WTC11 (cell line): ENCODE data around the gene PTPRN2. TPM values are rescaled to one million over a fixed set of nuclear protein-coding genes. Genes with fewer than 3 reads are reported as not detected.

Source experiments
- ATAC-seq: fragments of 200-7000 bp; cut with Tn5 transposase; 2 replicates; pipeline ENCODE4 v1.10.0; 2021; ENCODE audit warnings: mild to moderate bottlenecking, moderate library complexity
- CTCF ChIA-PET: fragments of 300-600 bp; sonication (Branson Sonifier 250); formaldehyde crosslinking; loops from one replicate; lab custom pipeline; 2021; ENCODE audit warnings: antibody characterized with exemption; lab: Charles Lee
- POLR2A ChIA-PET: fragments of 350-600 bp; sonication (Branson Sonifier 250); formaldehyde crosslinking; loops from one replicate; lab custom pipeline; 2021; ENCODE audit warnings: antibody characterized with exemption; lab: Charles Lee
- DNase-seq: peaks from one replicate; pipeline ENCODE4 v3.0.0; 2021; ENCODE audit warnings: low spot score
- H3K27ac Mint-ChIP-seq: 2 replicates; pipeline ENCODE4 v1.8.0; 2021; ENCODE audit warnings: mixed read lengths
- H3K27me3 Mint-ChIP-seq: 2 replicates; pipeline ENCODE4 v1.8.0; 2021; ENCODE audit warnings: low read depth, mild to moderate bottlenecking, moderate library complexity, mixed read lengths
- H3K36me3 Mint-ChIP-seq: 2 replicates; pipeline ENCODE4 v1.8.0; 2021; ENCODE audit warnings: mixed read lengths
- H3K4me1 Mint-ChIP-seq: 2 replicates; pipeline ENCODE4 v1.8.0; 2022; ENCODE audit warnings: mixed read lengths
- H3K4me3 Mint-ChIP-seq: 2 replicates; pipeline ENCODE4 v1.8.0; 2021; ENCODE audit warnings: mild to moderate bottlenecking, moderate library complexity, mixed read lengths
- H3K9me3 Mint-ChIP-seq: 2 replicates; pipeline ENCODE4 v1.8.0; 2021; ENCODE audit warnings: mixed read lengths
- AFF4 ChIP-seq: sonication (generic); formaldehyde crosslinking; IDR thresholded peaks from 2 replicates; pipeline ENCODE4 v1.8.1; 2023; ENCODE audit warnings: mild to moderate bottlenecking, missing genetic modification reagents, borderline replicate concordance
- ATF3 ChIP-seq: sonication (generic); formaldehyde crosslinking; conservative IDR thresholded peaks from 2 replicates; pipeline ENCODE4 v1.8.1; 2022; ENCODE audit warnings: mild to moderate bottlenecking, missing genetic modification reagents
- E2F4 ChIP-seq: sonication (generic); formaldehyde crosslinking; IDR thresholded peaks from 2 replicates; pipeline ENCODE4 v1.8.1; 2022; ENCODE audit warnings: low read depth, mild to moderate bottlenecking, moderate library complexity, missing genetic modification reagents, borderline replicate concordance
- EMX1 ChIP-seq: fragments of 250-450 bp; sonication (Bioruptor Pico); IDR thresholded peaks from 2 replicates; pipeline ENCODE4 v1.8.0; 2021; ENCODE audit warnings: mild to moderate bottlenecking
- FOXP1 ChIP-seq: sonication (generic); formaldehyde crosslinking; IDR thresholded peaks from 2 replicates; pipeline ENCODE4 v1.8.0; 2022; ENCODE audit warnings: missing genetic modification reagents, mild to moderate bottlenecking, moderate library complexity, borderline replicate concordance
- FOXP4 ChIP-seq: sonication (generic); formaldehyde crosslinking; IDR thresholded peaks from 2 replicates; pipeline ENCODE4 v1.8.0; 2022; ENCODE audit warnings: mild to moderate bottlenecking, missing genetic modification reagents
- IRF1 ChIP-seq: sonication (generic); formaldehyde crosslinking; IDR thresholded peaks from 2 replicates; pipeline ENCODE4 v1.8.0; 2023; ENCODE audit warnings: missing genetic modification reagents
- JAZF1 ChIP-seq: fragments of 250-450 bp; sonication (Bioruptor Pico); IDR thresholded peaks from 2 replicates; pipeline ENCODE4 v1.9.0; 2021; ENCODE audit warnings: moderate library complexity, mild to moderate bottlenecking, inconsistent platforms
- NFATC4 ChIP-seq: fragments of 250-450 bp; sonication (Bioruptor Pico); IDR thresholded peaks from 2 replicates; pipeline ENCODE4 v1.9.0; 2021; ENCODE audit warnings: mild to moderate bottlenecking
- NR1H2 ChIP-seq: sonication (generic); formaldehyde crosslinking; IDR thresholded peaks from 2 replicates; pipeline ENCODE4 v1.9.0; 2021; ENCODE audit warnings: mild to moderate bottlenecking, moderate library complexity, missing genetic modification reagents
- NR3C1 ChIP-seq: sonication (generic); formaldehyde crosslinking; conservative IDR thresholded peaks from 2 replicates; pipeline ENCODE4 v1.8.1; 2023; ENCODE audit warnings: low read depth, mild to moderate bottlenecking, missing genetic modification reagents
- SMAD3 ChIP-seq: sonication (generic); formaldehyde crosslinking; IDR thresholded peaks from 2 replicates; pipeline ENCODE4 v1.8.0; 2022; ENCODE audit warnings: missing genetic modification reagents, mild to moderate bottlenecking, borderline replicate concordance
- TEAD4 ChIP-seq: sonication (generic); formaldehyde crosslinking; IDR thresholded peaks from 2 replicates; pipeline ENCODE4 v1.8.0; 2022; ENCODE audit warnings: mild to moderate bottlenecking, missing genetic modification reagents
- ZMAT4 ChIP-seq: fragments of 250-450 bp; sonication (Bioruptor Pico); IDR thresholded peaks from 2 replicates; pipeline ENCODE4 v1.9.0; 2021; ENCODE audit warnings: mild to moderate bottlenecking
- ZNF138 ChIP-seq: sonication (generic); formaldehyde crosslinking; conservative IDR thresholded peaks from 2 replicates; pipeline ENCODE4 v1.8.1; 2022; ENCODE audit warnings: mild to moderate bottlenecking, moderate library complexity, missing genetic modification reagents
- ZNF263 ChIP-seq: sonication (generic); formaldehyde crosslinking; IDR thresholded peaks from 2 replicates; pipeline ENCODE4 v1.8.1; 2022; ENCODE audit warnings: low read depth, mild to moderate bottlenecking, moderate library complexity, missing genetic modification reagents
- ZNF425 ChIP-seq: fragments of 250-450 bp; sonication (Bioruptor Pico); conservative IDR thresholded peaks from 2 replicates; pipeline ENCODE4 v1.9.0; 2021; ENCODE audit warnings: mild to moderate bottlenecking
- total RNA-seq: library from RNA; stranded (reverse); gene quantifications from 3 replicates; pipeline ENCODE4 v1.2.3, GENCODE V29; 2021

The PTPRN2 gene
- total RNA-seq, 1 experiment from 2014 or later: 4.7 TPM

- Mint-ChIP-seq H3K27me3 (peaks cover 5% of the 10 kb centered on the region), H3K36me3 (peaks cover 59% of the 10 kb centered on the region), H3K27ac (no peak overlapping the region), H3K9me3 (peaks cover 55% of the 10 kb centered on the region), H3K4me1 (peaks cover 17% of the 10 kb centered on the region), H3K4me3 (no peak overlapping the region)
- CTCF ChIA-PET: interaction anchor here (0.6 kb wide), 1 partner anchor 281 kb away, joined by 3 read pairs; no protein-coding TSS in a partner anchor
- no peak for DNase-seq
- ATAC-seq: no peak
- TF ChIP-seq E2F4 (CRISPR knock-in tag) (no peak), NR1H2 (CRISPR knock-in tag) (no peak), ZNF263 (no peak), FOXP1 (CRISPR knock-in tag) (no peak), NFATC4 (no peak), ZNF425 (CRISPR knock-in tag) (no peak), FOXP4 (no peak), JAZF1 (CRISPR knock-in tag) (no peak), NR3C1 (CRISPR knock-in tag) (no peak), ZMAT4 (CRISPR knock-in tag) (no peak), EMX1 (no peak), SMAD3 (no peak), IRF1 (no peak), AFF4 (no peak), ZNF138 (no peak), TEAD4 (no peak), ATF3 (no peak)
- TF ChIP-seq, all 79 proteins: peak for 0
- POLR2A ChIA-PET: no interaction called here
Observed at GRCh38 chr7:158289761-158290523, 297.7 kb downstream of the PTPRN2 start.
